Measurements from ENCODE around the gene WBP2.
"Not testable (repeated sequence)": the region's sequence is repeated elsewhere in the genome, so short reads cannot be mapped to it uniquely, and the experiment has no call there.

Gene WBP2

DNA sequence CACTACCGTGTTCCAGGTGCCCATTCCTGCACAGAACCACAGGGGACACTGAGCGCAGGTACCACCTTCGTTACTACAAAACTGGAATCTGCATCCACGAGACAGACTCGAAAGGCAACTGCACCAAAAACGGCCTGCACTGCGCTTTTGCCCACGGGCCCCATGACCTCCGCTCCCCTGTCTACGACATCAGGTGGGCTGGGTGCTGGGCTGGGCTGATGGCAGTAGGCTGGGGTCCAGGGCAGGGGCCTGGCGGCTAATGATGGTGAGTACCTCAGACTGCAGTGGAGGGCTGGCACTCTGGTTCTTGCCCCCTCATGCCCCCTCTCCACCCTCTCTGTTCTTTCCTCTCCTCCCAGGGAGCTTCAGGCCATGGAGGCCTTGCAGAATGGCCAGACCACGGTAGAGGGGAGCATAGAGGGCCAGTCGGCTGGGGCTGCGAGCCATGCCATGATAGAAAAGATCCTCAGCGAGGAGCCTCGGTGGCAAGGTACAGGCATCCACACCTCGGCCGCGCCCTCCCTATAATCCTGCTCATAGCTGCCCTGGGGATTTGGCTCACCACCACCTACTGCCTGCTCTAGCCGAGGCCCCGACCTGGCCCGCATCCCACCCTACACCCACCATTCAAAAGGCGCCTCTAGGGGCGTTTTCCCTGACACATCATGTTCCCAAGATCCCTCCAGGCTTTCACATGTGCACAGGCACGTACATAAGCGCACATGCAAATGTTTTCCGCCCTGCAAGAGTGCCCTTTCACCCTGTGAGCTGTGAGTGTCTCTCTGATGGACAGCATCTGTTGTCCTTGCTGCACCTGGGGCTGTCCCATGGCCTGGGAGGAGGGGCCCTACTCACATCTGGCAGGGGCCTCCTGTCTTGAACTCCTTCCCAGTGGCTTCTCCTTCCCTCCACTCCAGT, 42.8 kb downstream of the WBP2 start:
- no peak for DNase-seq

- no peak for DNase-seq
Measured at GRCh38 chr17:75811174-75811573, 44.0 kb downstream of the WBP2 start.

DNA sequence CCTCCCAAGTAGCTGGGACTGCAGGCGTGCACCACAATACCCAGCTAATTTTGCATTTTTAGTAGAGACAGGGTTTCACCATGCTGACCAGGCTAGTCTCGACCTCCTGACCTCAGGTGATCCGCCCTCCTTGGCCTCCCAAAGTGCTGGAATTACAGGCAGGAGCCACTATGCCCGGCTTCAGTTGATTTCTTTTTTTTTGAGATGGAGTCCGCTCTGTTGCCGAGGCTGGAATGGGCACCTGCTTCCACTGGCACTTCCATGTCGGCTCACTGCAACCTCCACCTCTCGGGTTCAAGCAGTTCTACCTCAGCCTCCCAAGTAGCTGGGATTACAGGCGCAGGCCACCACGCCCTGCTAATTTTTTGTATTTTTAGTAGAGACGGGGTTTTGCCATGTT, 44.4 kb downstream of the WBP2 start:
- not testable (repeated sequence) for DNase-seq

DNA sequence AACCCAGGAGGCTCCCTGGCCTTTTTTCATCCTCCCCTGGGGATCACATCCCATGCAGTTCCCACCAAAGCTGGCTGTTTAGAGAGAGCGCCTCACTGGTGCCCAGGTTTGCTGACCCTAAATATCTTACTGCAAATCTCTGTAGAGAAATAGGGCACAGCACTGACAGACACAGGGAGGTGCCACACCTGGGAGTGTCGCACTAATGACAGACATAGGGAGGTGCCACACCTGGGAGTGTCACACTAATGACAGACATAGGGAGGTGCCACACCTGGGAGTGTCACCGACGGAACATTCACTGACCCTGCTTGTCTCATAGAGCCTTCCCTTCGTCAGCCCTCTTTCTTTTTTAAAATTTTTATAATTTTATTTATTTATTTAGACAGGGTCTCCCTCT, 44.9 kb downstream of the WBP2 start:
- DNase-seq = no peak

DNA sequence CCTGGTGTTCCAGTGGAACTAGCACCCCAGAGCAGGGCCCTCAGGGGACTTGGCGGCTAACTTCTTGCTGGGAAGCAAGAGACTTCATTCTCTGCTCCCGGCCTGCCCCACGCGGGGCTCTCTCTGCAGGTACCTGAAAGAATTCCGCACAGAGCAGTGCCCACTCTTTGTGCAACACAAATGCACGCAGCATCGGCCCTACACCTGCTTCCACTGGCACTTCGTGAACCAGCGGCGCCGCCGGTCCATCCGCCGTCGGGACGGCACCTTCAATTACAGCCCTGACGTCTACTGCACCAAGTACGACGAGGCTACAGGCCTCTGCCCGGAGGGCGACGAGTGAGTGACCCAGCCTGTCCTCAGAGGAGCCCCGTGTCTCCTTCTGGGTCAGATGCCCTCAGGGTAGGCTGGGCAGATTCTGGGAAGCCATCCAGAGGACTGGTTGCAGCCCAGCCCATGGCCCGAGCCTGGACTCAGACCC, 45.5 kb downstream of the WBP2 start:
- no peak for DNase-seq

- DNase-seq = no peak
Measured at GRCh38 chr17:75808905-75809621, 46.1 kb downstream of the WBP2 start.

GRCh38 chr17:75808549-75808904, 46.6 kb downstream of the WBP2 start:
- DNase-seq = no peak

GRCh38 chr17:75807861-75808260, 47.3 kb downstream of the WBP2 start:
- no peak for DNase-seq

DNA sequence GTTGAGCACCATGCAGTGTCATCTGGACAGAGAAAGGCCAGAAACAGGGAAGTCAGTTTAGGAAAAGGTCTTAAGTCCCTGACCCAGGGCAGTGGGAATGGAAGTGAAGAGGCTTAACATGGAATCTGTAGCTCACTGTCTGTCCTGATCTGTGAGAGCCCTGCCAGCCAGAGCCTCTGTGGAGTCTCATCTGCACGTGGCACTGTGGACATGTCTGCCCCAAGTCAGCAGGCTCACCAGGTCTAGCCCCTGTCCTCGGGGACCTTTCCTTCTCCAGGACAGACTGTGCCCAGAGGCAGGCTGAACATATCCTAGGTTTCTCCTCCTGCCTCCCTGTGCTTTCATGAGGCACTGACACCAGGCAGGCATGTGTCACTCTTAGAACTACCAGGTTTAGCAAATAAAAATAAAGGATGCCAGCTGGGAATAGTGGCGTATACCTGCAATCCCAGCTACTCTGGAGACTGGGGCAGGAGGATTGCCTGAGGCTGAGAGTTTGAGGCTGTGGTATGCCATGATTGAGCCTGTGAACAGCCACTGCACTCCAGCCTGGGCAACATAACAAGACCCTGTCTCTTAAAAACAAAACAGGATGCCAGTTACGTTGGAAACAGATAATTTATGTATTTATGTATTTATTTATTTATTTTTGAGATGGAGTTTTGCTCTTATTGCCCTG, 48.2 kb downstream of the WBP2 start:
- DNase-seq = no peak

- DNase-seq = no peak
Measured at GRCh38 chr17:75803883-75804282, 51.3 kb downstream of the WBP2 start.

DNA sequence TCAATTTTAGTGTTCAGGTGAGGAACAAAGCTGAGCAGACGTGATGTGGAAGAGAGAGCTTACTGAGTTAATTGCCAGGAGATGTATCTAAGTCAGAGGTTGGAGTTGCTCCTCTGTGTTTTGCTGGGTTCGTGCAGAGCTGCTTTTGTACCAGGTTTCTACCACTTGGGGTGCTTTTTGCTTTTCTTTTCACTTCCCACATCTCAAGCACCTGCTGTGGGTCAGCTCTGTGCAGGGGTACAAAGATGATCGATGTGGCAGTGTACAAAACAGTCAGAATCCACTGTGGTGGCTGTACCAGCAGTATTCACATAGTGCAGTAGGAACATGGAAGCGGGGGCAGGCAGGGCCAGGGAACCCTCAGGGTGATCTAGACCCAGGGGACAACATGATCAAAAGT, 55.7 kb downstream of the WBP2 start:
- DNase-seq = no peak

- DNase-seq = no peak
Measured at GRCh38 chr17:75795820-75796607, 59.1 kb downstream of the WBP2 start.

All from bone marrow (tissue), 2 donors.